Panc1 (cell line): ENCODE results near the gene CFAP119. TPM values are rescaled to one million over a fixed set of nuclear protein-coding genes. Genes with fewer than 3 reads are reported as not detected.

ENCODE experiments used
- ATAC-seq: fragments of 200-7000 bp; cut with Tn5 transposase; 2 replicates; pipeline ENCODE4 v1.9.1; 2020; ENCODE audit warnings: mild to moderate bottlenecking, moderate library complexity
- BruUV-seq: library from RNA; stranded (reverse); fragments of 400-500 nt; replicated peaks from 2 replicates; lab custom pipeline; 2021; lab: Mats Ljungman, UMichigan
- CTCF ChIA-PET: fragments of 300-600 bp; sonication (Branson Sonifier 250); formaldehyde crosslinking; loops from one replicate; lab custom pipeline; 2022; ENCODE audit warnings: antibody characterized with exemption; lab: Charles Lee
- POLR2A ChIA-PET: fragments of 300-600 bp; sonication (Branson Sonifier 250); formaldehyde crosslinking; loops from one replicate; lab custom pipeline; 2022; ENCODE audit warnings: antibody characterized with exemption; lab: Charles Lee
- DNase-seq: peaks from one replicate; pipeline ENCODE4 v3.0.0-alpha.2; 2010; ENCODE audit warnings: low read depth, low spot score
- H3K27ac ChIP-seq: 2 replicates; pipeline ENCODE4 v1.5.1; 2011; ENCODE audit warnings: mild to moderate bottlenecking, low read length, inconsistent platforms
- H3K27me3 ChIP-seq: fragments of 200-500 bp; sonication (Bioruptor generic); 2 replicates; pipeline ENCODE4 v1.6.0; 2014; ENCODE audit warnings: low read length, inconsistent platforms; ENCODE audit not compliant: control insufficient read depth, insufficient read depth
- H3K36me3 ChIP-seq: fragments of 200-500 bp; sonication (Bioruptor generic); 2 replicates; pipeline ENCODE4 v1.5.1; 2014; ENCODE audit warnings: inconsistent platforms, mild to moderate bottlenecking, low read length, moderate library complexity; ENCODE audit not compliant: control insufficient read depth, insufficient read depth
- H3K4me1 ChIP-seq: 2 replicates; pipeline ENCODE4 v1.5.1; 2011; ENCODE audit warnings: inconsistent platforms, mild to moderate bottlenecking, low read length, moderate library complexity; ENCODE audit not compliant: control insufficient read depth, insufficient read depth
- H3K4me3 ChIP-seq, 2 experiments: 2 replicates each; pipeline ENCODE4 v1.5.1; 2011 to 2012; ENCODE audit warnings: low read depth in 2 of 2, low read length in 2 of 2, mild to moderate bottlenecking in 2 of 2, inconsistent platforms in 1 of 2, moderate library complexity in 1 of 2
- H3K9me3 ChIP-seq: fragments of 200-500 bp; sonication (Bioruptor generic); 2 replicates; pipeline ENCODE4 v1.5.1; 2014; ENCODE audit warnings: low read depth, mild to moderate bottlenecking, inconsistent platforms, low read length, moderate library complexity; ENCODE audit not compliant: control insufficient read depth, insufficient read depth
- CTCF ChIP-seq: fragments of 450-650 bp; IDR thresholded peaks from 2 replicates; pipeline ENCODE4 v1.5.1; 2017; ENCODE audit warnings: mild to moderate bottlenecking
- POLR2AphosphoS5 ChIP-seq: IDR thresholded peaks from 2 replicates; pipeline ENCODE4 v1.6.1; 2012; ENCODE audit warnings: mild to moderate bottlenecking, low read depth, low read length, moderate library complexity
- REST ChIP-seq, 2 experiments: IDR thresholded peaks; 2 replicates each; pipeline ENCODE4 v1.6.1; 2011 to 2012; ENCODE audit warnings: low read depth in 2 of 2, control low read depth in 1 of 2, low read length in 1 of 2, mild to moderate bottlenecking in 1 of 2, moderate library complexity in 1 of 2; ENCODE audit not compliant: insufficient read depth in 1 of 2
- SIN3A ChIP-seq: IDR thresholded peaks from 2 replicates; pipeline ENCODE4 v1.6.1; 2012; ENCODE audit warnings: low read depth, mild to moderate bottlenecking, low read length, moderate library complexity, borderline replicate concordance; ENCODE audit not compliant: insufficient read depth
- TCF7L2 ChIP-seq: IDR thresholded peaks from 2 replicates; pipeline ENCODE4 v1.6.1; 2011; ENCODE audit warnings: mild to moderate bottlenecking, low read depth, low read length, inconsistent platforms
- in situ Hi-C: cut with HindIII; loops from 2 replicates; pipeline ENCODE4 v1.10.0; 2016; ENCODE audit warnings: low sequenced_read_pairs, low pct_unique_long_range_greater_than_20kb
- intact Hi-C: fragments of 100-400 bp; cut with micrococcal nuclease; formaldehyde crosslinking; loops from one replicate; pipeline ENCODE4 v1.10.0; 2022; ENCODE audit not compliant: unreplicated experiment
- total RNA-seq: library from RNA; stranded (reverse); gene quantifications from one replicate; pipeline ENCODE4 v1.2.1, GENCODE V29; 2021; ENCODE audit not compliant: unreplicated experiment

Gene CFAP119
- total RNA-seq, 1 experiment from 2014 or later: 21.0 TPM

GRCh38 chr16:30721167-30721566 lies 40.7 kb downstream of the CFAP119 start:
- in situ Hi-C loops (no loop called here), intact Hi-C loops (no loop called here)
- Histone ChIP-seq H3K9me3 (no peaks in the 10 kb centered on the region), H3K4me1 (no peaks in the 10 kb centered on the region), H3K36me3 (peaks cover 37% of the 10 kb centered on the region), H3K27ac (no peak overlapping the region), H3K4me3 (no peak overlapping the region), H3K27me3 (no peaks in the 10 kb centered on the region)
- ATAC-seq: peak; percentile 6; the same call in 1 of the 2 replicates
- no TSS peak for BruUV-seq
- CTCF ChIA-PET: no interaction called here
- POLR2A ChIA-PET: no interaction called here
- no peak for TF ChIP-seq POLR2AphosphoS5
- no peak for TF ChIP-seq CTCF
- TF ChIP-seq REST (IDR thresholded peaks at IDR 0.05; ENCODE audit: insufficient read depth in 1 of 2, low read depth in 2 of 2, low read length in 1 of 2): no peak
- TF ChIP-seq TCF7L2: no peak
- TF ChIP-seq SIN3A: no peak
- no peak for DNase-seq

GRCh38 chr16:30720694-30721093 lies 41.2 kb downstream of the CFAP119 start:
- H3K36me3 ChIP-seq: peaks cover 38% of the 10 kb centered on the region
- intact Hi-C loops (no loop called here), in situ Hi-C loops (no loop called here)
- DNase-seq (no peak), ATAC-seq (no peak)
- H3K4me1 ChIP-seq: no peaks in the 10 kb centered on the region
- no TSS peak for BruUV-seq
- no peak overlapping the region for H3K4me3 ChIP-seq
- H3K9me3 ChIP-seq: no peaks in the 10 kb centered on the region
- no peak overlapping the region for H3K27ac ChIP-seq
- CTCF ChIA-PET: no interaction called here
- TF ChIP-seq REST (IDR thresholded peaks at IDR 0.05; ENCODE audit: insufficient read depth in 1 of 2, low read depth in 2 of 2, low read length in 1 of 2) (no peak), TCF7L2 (no peak), CTCF (no peak), POLR2AphosphoS5 (no peak), SIN3A (no peak)
- POLR2A ChIA-PET: no interaction called here
- no peaks in the 10 kb centered on the region for H3K27me3 ChIP-seq
